Fibroblast of lung (primary cell): Measurements from ENCODE around the gene SLC22A4.

ENCODE experiments used
- CTCF ChIP-seq, 2 donors: IDR thresholded peaks in 1 of 2; conservative IDR thresholded peaks in 1 of 2; 1 replicate in 1 of 2; 2 replicates in 1 of 2; pipeline ENCODE4 v1.5.1; 2011 to 2012; ENCODE audit warnings: low read length in 2 of 2, control low read depth in 1 of 2, inconsistent platforms in 1 of 2, low read depth in 1 of 2, mild to moderate bottlenecking in 1 of 2
- EZH2 ChIP-seq: IDR thresholded peaks from 2 replicates; pipeline ENCODE4 v1.5.1; 2012; ENCODE audit warnings: low read length, control low read depth, mild to moderate bottlenecking; ENCODE audit errors: missing control alignments

- TF ChIP-seq CTCF (conservative IDR thresholded peaks at IDR 0.05 in 1 of 2, IDR thresholded peaks at IDR 0.05 in 1 of 2; ENCODE audit: low read depth in 1 of 2, low read length in 2 of 2) (no peak), EZH2 (no peak)
Observed at GRCh38 chr5:132313366-132313765, 19.2 kb downstream of the SLC22A4 start.
